K562 (cell line): ENCODE measurements around the gene ARNT2. TPM values are rescaled to one million over a fixed set of nuclear protein-coding genes. Genes with fewer than 3 reads are reported as not detected.

Experiments
- ATAC-seq: fragments of 200-7000 bp; cut with Tn5 transposase; 3 replicates; pipeline ENCODE4 v1.9.1; 2020; ENCODE audit warnings: moderate library complexity
- BruUV-seq: library from RNA; stranded (reverse); fragments of 400-500 nt; replicated peaks from 2 replicates; lab custom pipeline; 2021; lab: Mats Ljungman, UMichigan
- CTCF ChIA-PET: fragments of 300-600 bp; formaldehyde crosslinking; extraction: SDS; loops from one replicate; lab custom pipeline; 2021; ENCODE audit warnings: low intra/inter-chr PET ratio; lab: Yijun Ruan, JAX
- POLR2A ChIA-PET: fragments of 300-600, 350-650 bp; sonication (Branson Sonifier 250); formaldehyde crosslinking; extraction: SDS; loops from one replicate; lab custom pipeline; 2021; ENCODE audit warnings: antibody characterized with exemption, inconsistent platforms; lab: Yijun Ruan, JAX
- DNase-seq, 4 experiments: peaks; one replicate each; pipeline versions ENCODE4 v3.0.0 to v3.0.0-alpha.2; 2011 to 2018; ENCODE audit warnings: low spot score in 3 of 4, mixed read lengths in 3 of 4; ENCODE audit errors: extremely low read depth in 1 of 4
- FAIRE-seq: peaks from 2 replicates; lab custom pipeline; 2011; peaks lifted over from hg19 to GRCh38; lab: Jason Lieb, UNC
- H2AFZ ChIP-seq: 2 replicates; pipeline ENCODE4 v1.6.0; 2011; ENCODE audit warnings: low read depth, low read length, control low read depth, inconsistent platforms
- H3K27ac ChIP-seq: fragments of 200-600 bp; 3 replicates; pipeline ENCODE4 v1.8.0; 2011; ENCODE audit warnings: low read depth, mild to moderate bottlenecking, control low read depth, inconsistent platforms, low read length, moderate library complexity, mixed read lengths; ENCODE audit errors: extremely low read depth
- H3K27me3 ChIP-seq, 2 experiments: fragments of 300-600 bp in 1 of 2; 2 replicates in 1 of 2; 3 replicates in 1 of 2; pipeline versions ENCODE4 v1.6.0 to v1.8.0; 2011; ENCODE audit warnings: inconsistent platforms in 2 of 2, low read length in 2 of 2, mild to moderate bottlenecking in 1 of 2, mixed read lengths in 1 of 2, moderate library complexity in 1 of 2; ENCODE audit not compliant: control insufficient read depth in 2 of 2, insufficient read depth in 2 of 2
- H3K36me3 ChIP-seq: fragments of 300-600 bp; 3 replicates; pipeline ENCODE4 v1.8.0; 2011; ENCODE audit warnings: mild to moderate bottlenecking, low read length, inconsistent platforms; ENCODE audit not compliant: control insufficient read depth, insufficient read depth
- H3K4me1 ChIP-seq, 2 experiments: fragments of 200-600 bp in 1 of 2; replicated peaks in 1 of 2; 2 replicates in 1 of 2; 3 replicates in 1 of 2; pipeline versions ENCODE4 v1.5.1 to v1.8.0; 2011; ENCODE audit warnings: inconsistent platforms in 2 of 2, low read length in 2 of 2, mild to moderate bottlenecking in 1 of 2, mixed read lengths in 1 of 2, moderate library complexity in 1 of 2; ENCODE audit not compliant: control insufficient read depth in 2 of 2, insufficient read depth in 2 of 2
- H3K4me2 ChIP-seq: 2 replicates; pipeline ENCODE4 v1.6.1; 2011; ENCODE audit warnings: low read length, control low read depth, inconsistent platforms, mixed read lengths; ENCODE audit not compliant: insufficient read depth
- H3K4me3 ChIP-seq: fragments of 200-600 bp; sonication (generic), shearing (Covaris generic); 2 replicates; pipeline ENCODE4 v1.5.1; 2016; ENCODE audit warnings: control low read depth, inconsistent platforms
- H3K79me2 ChIP-seq: fragments of 200-600 bp; 3 replicates; pipeline ENCODE4 v1.8.0; 2011; ENCODE audit warnings: low read length, inconsistent platforms; ENCODE audit not compliant: control insufficient read depth, insufficient read depth
- H3K9ac ChIP-seq, 2 experiments: 2 replicates each; pipeline versions ENCODE4 v1.6.0 to v1.6.1; 2011; ENCODE audit warnings: low read depth in 2 of 2, low read length in 2 of 2, control low read depth in 1 of 2, inconsistent platforms in 1 of 2, mild to moderate bottlenecking in 1 of 2, mixed read lengths in 1 of 2; ENCODE audit not compliant: insufficient read depth in 1 of 2
- H3K9me1 ChIP-seq: one replicate; pipeline ENCODE4 v1.6.0; 2011; ENCODE audit warnings: inconsistent platforms, mild to moderate bottlenecking, low read length, moderate library complexity; ENCODE audit not compliant: control insufficient read depth, insufficient read depth
- H3K9me3 ChIP-seq: replicated peaks from 2 replicates; pipeline ENCODE4 v1.5.1; 2011; ENCODE audit warnings: low read depth, low read length, inconsistent platforms; ENCODE audit not compliant: control insufficient read depth, insufficient read depth
- H4K20me1 ChIP-seq: replicated peaks from 2 replicates; pipeline ENCODE4 v1.6.1; 2011; ENCODE audit warnings: low read length, inconsistent platforms, mixed read lengths; ENCODE audit not compliant: control insufficient read depth, insufficient read depth
- ATF7 ChIP-seq: fragments of 450-650 bp; IDR thresholded peaks from 2 replicates; pipeline ENCODE4 v1.7.1; 2014; ENCODE audit warnings: mild to moderate bottlenecking, moderate library complexity
- CCNT2 ChIP-seq: IDR thresholded peaks from 2 replicates; pipeline ENCODE4 v1.6.1; 2011; ENCODE audit warnings: borderline replicate concordance, low read depth, mild to moderate bottlenecking, moderate library complexity, mixed read lengths, low read length; ENCODE audit not compliant: insufficient read length; ENCODE audit errors: extremely low read depth
- ELK3 ChIP-seq: fragments of 450-650 bp; formaldehyde crosslinking; IDR thresholded peaks from 2 replicates; pipeline ENCODE4 v1.4.0; 2020; ENCODE audit warnings: mild to moderate bottlenecking
- GABPB1 ChIP-seq: sonication (generic); formaldehyde crosslinking; IDR thresholded peaks from 2 replicates; pipeline ENCODE4 v1.8.0; 2022; ENCODE audit warnings: mild to moderate bottlenecking, missing genetic modification reagents
- GTF2A2 ChIP-seq: IDR thresholded peaks from 2 replicates; pipeline ENCODE4 v1.6.1; 2016; ENCODE audit warnings: mild to moderate bottlenecking, missing genetic modification characterization, missing compliant biosample characterization
- HDAC2 ChIP-seq: fragments of 450-650 bp; IDR thresholded peaks from 2 replicates; pipeline ENCODE4 v1.6.1; 2016; ENCODE audit warnings: mild to moderate bottlenecking
- HEY1 ChIP-seq: fragments of 250-450 bp; sonication (Bioruptor Pico); IDR thresholded peaks from 2 replicates; pipeline ENCODE4 v1.5.0; 2020; ENCODE audit warnings: mild to moderate bottlenecking, moderate library complexity, borderline replicate concordance
- KAT2B ChIP-seq: IDR thresholded peaks from one replicate; pipeline ENCODE4 v1.6.1; 2012; ENCODE audit warnings: low read depth, mild to moderate bottlenecking, control low read depth, inconsistent platforms, low read length, moderate library complexity
- MCM2 ChIP-seq: fragments of 450-650 bp; IDR thresholded peaks from 2 replicates; pipeline ENCODE4 v1.6.1; 2017; ENCODE audit warnings: low read depth, mild to moderate bottlenecking
- SMARCE1 ChIP-seq: fragments of 450-650 bp; IDR thresholded peaks from 2 replicates; pipeline ENCODE4 v1.7.1; 2016; ENCODE audit warnings: mild to moderate bottlenecking
- TBP ChIP-seq: optimal IDR thresholded peaks from 2 replicates; pipeline ENCODE3; 2011; ENCODE audit warnings: low read depth, low read length, improper control_type of control experiment
- TEAD4 ChIP-seq, 2 experiments: sonication (generic) in 1 of 2; formaldehyde crosslinking in 1 of 2; IDR thresholded peaks; 2 replicates each; pipeline versions ENCODE4 v1.6.1 to v1.8.0; 2012 to 2022; ENCODE audit warnings: borderline replicate concordance in 1 of 2, inconsistent platforms in 1 of 2, low read length in 1 of 2, mild to moderate bottlenecking in 1 of 2, missing genetic modification reagents in 1 of 2
- THRB ChIP-seq: fragments of 450-650 bp; formaldehyde crosslinking; conservative IDR thresholded peaks from 2 replicates; pipeline ENCODE4 v1.4.0; 2022; ENCODE audit warnings: mild to moderate bottlenecking, missing genetic modification characterization
- ZFPM2 ChIP-seq: fragments of 250-450 bp; sonication (Bioruptor Pico); IDR thresholded peaks from 2 replicates; pipeline ENCODE4 v1.5.1; 2022; ENCODE audit warnings: mild to moderate bottlenecking
- ZSCAN29 ChIP-seq: fragments of 450-650 bp; IDR thresholded peaks from 2 replicates; pipeline ENCODE4 v1.6.1; 2017
- ZSCAN32 ChIP-seq: fragments of 450-650 bp; formaldehyde crosslinking; IDR thresholded peaks from 2 replicates; pipeline ENCODE4 v1.4.0; 2020; ENCODE audit warnings: mild to moderate bottlenecking, moderate library complexity
- whole genome bisulfite sequencing: fragments of 100-300 bp; shearing (Covaris generic); methylation state at CpG from one replicate; pipeline ENCODE4 v1.1.6; 2016; ENCODE audit warnings: low coverage, mixed read lengths; ENCODE audit not compliant: insufficient coverage; ENCODE audit errors: missing lambda C conversion rate; 5-methylcytosine and 5-hydroxymethylcytosine counted together
- in situ Hi-C: fragments of 300-500 bp; cut with MboI; formaldehyde crosslinking; loops from 4 replicates; pipeline ENCODE4 v1.15.0; 2018; ENCODE audit warnings: inconsistent platforms, mixed read lengths
- intact Hi-C: fragments of 100-400 bp; cut with micrococcal nuclease; formaldehyde crosslinking; loops from 2 replicates; pipeline ENCODE4 v1.14.2; 2022
- polyA plus RNA-seq, 8 experiments: library from polyadenylated mRNA; depleted of rRNA in 4 of 8; stranded (reverse) in 5 of 8; unstranded in 3 of 8; fragments of >200 nt; fragmentation: Nextera tagmentation in 2 of 8; fragmentation: Illumina TruSeq in 1 of 8; extraction: Ambion mirVana in 2 of 8; extraction: Trizol in 1 of 8; gene quantifications; 2 replicates each; pipeline versions ENCODE4 v1.2.1 to v1.2.3, GENCODE V29; 2011 to 2014; ENCODE audit warnings: inconsistent platforms in 1 of 8, missing spikeins in 1 of 8
- total RNA-seq, 7 experiments: library from RNA; depleted of rRNA in 6 of 7; stranded (reverse); fragments of >200 nt in 6 of 7; fragmentation: Illumina TruSeq in 2 of 7; extraction: Trizol in 2 of 7; gene quantifications; 2 replicates each; pipeline versions ENCODE4 v1.2.1 to v1.2.3, GENCODE V29; 2011 to 2021; ENCODE audit warnings: low replicate concordance in 1 of 7
- TF ChIP-seq, protein P1 (sequence below): sonication (generic); formaldehyde crosslinking; IDR thresholded peaks from 2 replicates; pipeline ENCODE4 v1.9.0; 2022; ENCODE audit warnings: mild to moderate bottlenecking, missing genetic modification reagents
- TF ChIP-seq, protein P2 (sequence below): sonication (generic); formaldehyde crosslinking; IDR thresholded peaks from 2 replicates; pipeline ENCODE4 v1.8.0; 2022; ENCODE audit warnings: mild to moderate bottlenecking, missing genetic modification reagents
- TF ChIP-seq, protein P3 (sequence below): fragments of 450-650 bp; formaldehyde crosslinking; IDR thresholded peaks from 2 replicates; pipeline ENCODE4 v1.4.0; 2022; ENCODE audit warnings: missing genetic modification characterization

Gene ARNT2
- total and polyA plus RNA-seq, 9 of the 15 experiments (the other 6 are each of a cell fraction or from before 2014, with no cell fraction given) = 0.01 TPM; not detected in 8

DNA sequence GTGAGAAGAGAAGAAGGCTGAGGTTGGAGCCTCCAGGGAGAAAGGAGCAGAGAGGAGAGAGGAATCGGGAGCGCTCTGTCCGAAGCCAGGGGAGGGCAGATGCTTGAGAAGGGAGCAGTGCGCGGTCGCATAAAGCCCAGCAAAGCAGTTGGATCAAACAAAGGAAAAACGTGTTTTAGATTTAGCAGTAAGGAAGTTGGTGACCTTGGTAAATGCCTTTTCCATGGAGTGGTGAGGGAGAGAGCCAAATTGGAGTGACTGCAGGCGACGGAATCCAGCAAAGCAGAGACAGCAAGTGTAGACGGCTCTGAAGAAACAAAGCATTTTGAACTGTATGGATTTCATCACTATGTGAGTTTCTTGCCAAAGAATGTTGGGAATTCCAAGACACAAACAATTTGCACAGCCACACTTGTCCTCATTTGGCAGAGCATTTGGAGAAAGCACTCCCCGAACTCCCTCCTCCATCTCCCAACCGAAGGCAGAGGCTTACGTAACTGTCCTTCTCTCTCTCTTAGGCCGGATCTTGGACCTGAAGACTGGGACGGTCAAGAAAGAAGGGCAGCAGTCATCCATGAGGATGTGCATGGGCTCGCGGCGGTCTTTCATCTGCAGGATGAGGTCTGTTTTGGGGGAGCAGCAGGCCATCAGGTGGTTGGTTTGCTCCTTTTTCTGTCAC, 103.6 kb downstream of the ARNT2 start:
- H3K79me2 ChIP-seq = no peaks in the 10 kb centered on the region
- intact Hi-C loops = no loop called here
- H3K9ac ChIP-seq = no peak overlapping the region
- DNase-seq (no peak), FAIRE-seq (no peak), ATAC-seq (no peak)
- H3K36me3 ChIP-seq = no peaks in the 10 kb centered on the region
- no peaks in the 10 kb centered on the region for H3K9me1 ChIP-seq
- H3K9me3 ChIP-seq = no peaks in the 10 kb centered on the region
- WGBS = 1% methylated on average over 18 of the region's 18 CpGs
- H4K20me1 ChIP-seq = no peaks in the 10 kb centered on the region
- CTCF ChIA-PET = no interaction called here
- in situ Hi-C loops = no loop called here
- H3K4me1 ChIP-seq = no peaks in the 10 kb centered on the region
- POLR2A ChIA-PET = no interaction called here
- H2AFZ ChIP-seq = no peak overlapping the region
- no peak overlapping the region for H3K4me3 ChIP-seq
- no peak overlapping the region for H3K4me2 ChIP-seq
- peaks cover 0 to 38% of the 10 kb centered on the region in 2 experiments; a peak in 3 of 5 replicates for H3K27me3 ChIP-seq
- no peak overlapping the region for H3K27ac ChIP-seq
- BruUV-seq = no TSS peak
- no peak for TF ChIP-seq CCNT2
- no peak for TF ChIP-seq GABPB1
- no peak for TF ChIP-seq SMARCE1
- no peak for TF ChIP-seq KAT2B
- TF ChIP-seq, protein P1, sequence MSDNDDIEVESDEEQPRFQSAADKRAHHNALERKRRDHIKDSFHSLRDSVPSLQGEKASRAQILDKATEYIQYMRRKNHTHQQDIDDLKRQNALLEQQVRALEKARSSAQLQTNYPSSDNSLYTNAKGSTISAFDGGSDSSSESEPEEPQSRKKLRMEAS (CRISPR knock-in tag) = no peak
- TF ChIP-seq ZSCAN32 (CRISPR knock-in tag) = no peak
- no peak for TF ChIP-seq HDAC2
- no peak for TF ChIP-seq ATF7
- TF ChIP-seq ELK3 (CRISPR knock-in tag) = no peak
- TF ChIP-seq THRB (CRISPR knock-in tag) = no peak
- no peak for TF ChIP-seq TBP
- no peak for TF ChIP-seq GTF2A2 (tag)
- TF ChIP-seq ZSCAN29 = no peak
- no peak for TF ChIP-seq MCM2
- TF ChIP-seq, protein P2, sequence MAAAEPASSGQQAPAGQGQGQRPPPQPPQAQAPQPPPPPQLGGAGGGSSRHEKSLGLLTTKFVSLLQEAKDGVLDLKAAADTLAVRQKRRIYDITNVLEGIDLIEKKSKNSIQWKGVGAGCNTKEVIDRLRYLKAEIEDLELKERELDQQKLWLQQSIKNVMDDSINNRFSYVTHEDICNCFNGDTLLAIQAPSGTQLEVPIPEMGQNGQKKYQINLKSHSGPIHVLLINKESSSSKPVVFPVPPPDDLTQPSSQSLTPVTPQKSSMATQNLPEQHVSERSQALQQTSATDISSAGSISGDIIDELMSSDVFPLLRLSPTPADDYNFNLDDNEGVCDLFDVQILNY (CRISPR knock-in tag) = no peak
- no peak for TF ChIP-seq TEAD4 (IDR thresholded peaks at IDR 0.05; ENCODE audit: low read length)
- no peak for TF ChIP-seq TEAD4 (CRISPR knock-in tag; IDR thresholded peaks at IDR 0.05; ENCODE audit: borderline replicate concordance)
- no peak for TF ChIP-seq ZFPM2
- no peak for TF ChIP-seq HEY1
- TF ChIP-seq, protein P3, sequence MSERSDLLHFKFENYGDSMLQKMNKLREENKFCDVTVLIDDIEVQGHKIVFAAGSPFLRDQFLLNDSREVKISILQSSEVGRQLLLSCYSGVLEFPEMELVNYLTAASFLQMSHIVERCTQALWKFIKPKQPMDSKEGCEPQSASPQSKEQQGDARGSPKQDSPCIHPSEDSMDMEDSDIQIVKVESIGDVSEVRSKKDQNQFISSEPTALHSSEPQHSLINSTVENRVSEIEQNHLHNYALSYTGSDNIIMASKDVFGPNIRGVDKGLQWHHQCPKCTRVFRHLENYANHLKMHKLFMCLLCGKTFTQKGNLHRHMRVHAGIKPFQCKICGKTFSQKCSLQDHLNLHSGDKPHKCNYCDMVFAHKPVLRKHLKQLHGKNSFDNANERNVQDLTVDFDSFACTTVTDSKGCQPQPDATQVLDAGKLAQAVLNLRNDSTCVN = no peak
